Bronchial epithelial cell (primary cell): ENCODE data around the gene AOX1. TPM values are rescaled to one million over a fixed set of nuclear protein-coding genes. Genes with fewer than 3 reads are reported as not detected.

Source experiments
- DNase-seq: peaks from one replicate; pipeline ENCODE4 v3.0.0-alpha.2; 2010; ENCODE audit warnings: low read depth
- FAIRE-seq: peaks from 2 replicates; lab custom pipeline; 2011; peaks lifted over from hg19 to GRCh38; lab: Jason Lieb, UNC
- H3K27me3 ChIP-seq: 2 replicates; pipeline ENCODE4 v1.5.1; 2011; ENCODE audit warnings: low read length; ENCODE audit not compliant: control insufficient read depth, insufficient read depth
- H3K36me3 ChIP-seq: 2 replicates; pipeline ENCODE4 v1.5.1; 2011; ENCODE audit warnings: low read length; ENCODE audit not compliant: control insufficient read depth, insufficient read depth
- H3K4me3 ChIP-seq: 2 replicates; pipeline ENCODE4 v1.5.1; 2011; ENCODE audit warnings: mild to moderate bottlenecking, low read depth, low read length, control low read depth
- CTCF ChIP-seq: IDR thresholded peaks from 2 replicates; pipeline ENCODE4 v1.5.1; 2011; ENCODE audit warnings: mild to moderate bottlenecking, moderate library complexity, low read length, control low read depth, inconsistent platforms; ENCODE audit not compliant: insufficient read depth, severe bottlenecking
- total RNA-seq: library from RNA; depleted of rRNA; stranded (reverse); fragments of >200 nt; gene quantifications from 2 replicates; pipeline ENCODE4 v1.2.1, GENCODE V29; 2014

Gene AOX1
- total RNA-seq, 1 donor from 2014 or later = 8.4 TPM

DNA sequence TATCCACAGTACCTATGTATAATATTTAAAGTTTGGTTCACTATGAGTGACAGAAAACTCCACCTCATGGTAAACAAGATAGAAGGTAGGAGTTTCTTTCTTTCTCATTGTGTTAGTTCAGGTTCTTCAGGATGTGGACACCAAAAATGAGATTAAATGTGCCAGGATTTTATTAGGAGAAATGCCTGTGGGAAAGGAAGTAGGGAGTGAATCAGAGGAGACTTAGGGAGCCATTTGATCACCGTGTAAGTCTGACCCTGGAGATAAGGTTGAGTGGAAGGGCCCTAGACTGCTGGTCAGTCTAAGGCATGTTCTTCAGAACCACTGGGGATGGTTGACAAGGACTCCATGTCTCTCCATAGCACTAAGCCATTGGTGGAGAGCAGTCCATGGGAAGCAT, 8.1 kb downstream of the AOX1 start:
- Histone ChIP-seq H3K27me3 (no peaks in the 10 kb centered on the region), H3K36me3 (no peaks in the 10 kb centered on the region), H3K4me3 (no peak overlapping the region)
- no peak for DNase-seq
- no peak for TF ChIP-seq CTCF
- FAIRE-seq = no peak

DNA sequence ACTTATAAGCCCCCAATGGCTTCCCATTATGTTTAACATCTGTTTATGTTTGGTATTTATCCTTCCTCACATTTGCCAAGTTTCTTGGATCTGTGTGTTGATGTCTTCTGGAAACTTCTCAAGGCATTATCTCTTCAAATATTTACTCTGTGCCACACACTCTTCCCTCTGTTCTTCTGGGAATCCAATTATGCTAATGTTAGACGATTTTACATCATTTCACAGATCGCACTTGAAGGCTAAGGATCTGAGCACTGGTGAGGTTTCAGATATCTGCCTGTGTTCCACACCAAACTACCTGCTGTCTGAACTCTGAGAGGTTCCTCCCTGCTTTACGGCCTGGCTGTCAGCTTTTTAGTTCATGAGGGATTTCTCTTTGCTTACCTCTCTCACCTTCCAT, 10.1 kb downstream of the AOX1 start:
- H3K27me3 ChIP-seq = no peaks in the 10 kb centered on the region
- TF ChIP-seq CTCF = no peak
- no peak overlapping the region for H3K4me3 ChIP-seq
- FAIRE-seq = no peak
- DNase-seq = no peak
- no peaks in the 10 kb centered on the region for H3K36me3 ChIP-seq

GRCh38 chr2:200596774-200597570, 11.2 kb downstream of the AOX1 start:
- TF ChIP-seq CTCF = no peak
- Histone ChIP-seq H3K27me3 (no peaks in the 10 kb centered on the region), H3K4me3 (no peak overlapping the region), H3K36me3 (no peaks in the 10 kb centered on the region)
- FAIRE-seq = no peak
- no peak for DNase-seq

DNA sequence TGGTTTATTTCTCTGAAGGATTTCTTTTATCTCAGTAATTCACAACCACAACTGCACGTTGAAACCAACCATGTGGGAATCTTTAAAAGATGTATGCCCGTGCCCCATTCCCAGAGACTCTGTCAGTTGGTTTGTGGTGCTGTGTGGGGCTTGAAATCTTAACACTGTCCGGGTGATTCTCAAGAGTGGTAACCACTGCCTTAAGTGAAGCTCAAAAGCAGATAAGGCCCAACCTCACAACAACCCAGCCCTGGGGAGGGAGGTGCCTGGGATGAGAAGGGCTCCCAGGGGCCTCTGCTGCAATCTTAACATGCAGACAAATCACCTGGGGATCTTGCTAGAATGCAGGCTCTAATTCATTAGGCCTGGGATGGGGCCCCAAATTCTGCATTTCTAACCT, 13.4 kb downstream of the AOX1 start:
- no peak for DNase-seq
- no peak overlapping the region for H3K4me3 ChIP-seq
- no peaks in the 10 kb centered on the region for H3K36me3 ChIP-seq
- TF ChIP-seq CTCF = no peak
- FAIRE-seq = no peak
- H3K27me3 ChIP-seq = no peaks in the 10 kb centered on the region

DNA sequence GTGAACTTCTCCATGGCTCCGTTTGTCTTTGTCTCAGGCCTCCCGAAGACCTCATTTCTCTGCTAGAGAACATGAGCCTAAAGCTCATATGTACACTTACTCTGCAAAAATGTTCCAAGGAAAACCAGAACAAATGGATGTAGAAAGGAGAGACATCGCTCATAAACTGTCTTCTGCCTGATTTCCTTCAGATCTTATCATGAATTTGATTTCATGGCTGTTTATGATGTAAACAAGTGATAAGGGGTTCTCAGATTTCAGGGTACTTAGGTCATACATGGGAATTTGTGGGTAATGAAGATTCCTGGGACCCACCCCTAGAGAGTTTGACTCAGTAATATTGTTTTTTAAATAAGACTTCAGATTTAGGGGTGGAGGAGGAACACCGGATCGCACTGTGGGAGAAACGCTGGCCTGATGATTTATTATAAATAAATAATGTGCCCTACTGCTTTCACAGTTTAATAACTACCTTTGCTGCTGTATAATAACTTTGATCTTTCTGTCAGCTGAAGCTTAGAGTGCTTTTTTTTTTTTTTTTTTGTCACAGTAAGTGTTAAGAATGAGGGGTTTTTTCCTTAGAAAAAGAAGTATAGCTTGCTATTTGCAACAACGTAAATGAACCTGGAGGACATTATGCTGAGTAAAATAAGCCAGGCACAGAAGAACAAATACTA, 14.9 kb downstream of the AOX1 start:
- no peak for TF ChIP-seq CTCF
- Histone ChIP-seq H3K36me3 (no peaks in the 10 kb centered on the region), H3K4me3 (no peak overlapping the region), H3K27me3 (no peaks in the 10 kb centered on the region)
- FAIRE-seq (no peak), DNase-seq (no peak)
